ENCODE data around the gene DGKD.

Gene DGKD

DNA sequence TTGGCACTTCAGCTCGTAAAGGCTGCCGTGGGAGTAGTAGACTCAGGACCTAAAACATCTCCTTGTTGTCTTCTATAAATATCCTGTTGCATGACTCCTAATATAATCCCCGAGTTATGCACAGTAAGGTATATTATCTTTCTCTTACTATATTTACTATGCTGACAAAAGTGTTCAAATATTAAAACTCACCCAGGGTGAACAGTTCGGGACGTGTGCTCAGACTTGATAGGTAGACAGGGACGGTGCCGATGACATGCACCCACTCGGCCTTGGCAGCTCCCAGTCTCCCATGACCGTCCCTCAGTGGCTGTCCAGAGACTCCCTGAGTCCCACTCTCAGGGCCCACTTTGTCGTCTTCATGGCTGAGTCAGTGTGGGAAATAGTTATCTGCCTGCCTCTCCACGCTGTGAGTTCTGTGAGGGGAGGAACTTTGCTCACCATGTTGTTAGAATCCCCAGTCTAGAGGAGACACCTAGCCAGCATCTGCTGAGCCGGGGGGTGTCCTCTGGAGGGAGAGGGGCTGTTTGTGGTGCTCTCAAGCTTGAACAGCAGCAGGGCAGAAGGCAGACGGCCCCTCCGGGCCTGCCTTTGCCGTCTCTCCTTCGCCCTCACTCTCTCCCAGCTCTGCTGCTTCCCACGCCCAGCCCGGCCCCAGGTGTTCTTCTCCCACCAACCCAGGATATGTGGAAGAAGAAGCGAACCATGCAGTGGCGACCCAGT lies 75.0 kb downstream of the DGKD start:
- Histone ChIP-seq H3K36me3 (ENCODE audit: control insufficient read depth in 2 of 2, insufficient read depth in 2 of 2, low read length in 2 of 2) (peaks cover 0 to under 1% of the 10 kb centered on the region in 2 donors), H3K27ac (ENCODE audit: low read length) (no peak overlapping the region), H3K9ac (ENCODE audit: low read length in 2 of 2) (no peak overlapping the region), H3K9me3 (ENCODE audit: control insufficient read depth in 2 of 2, low read length in 2 of 2) (no peaks in the 10 kb centered on the region), H3K4me3 (ENCODE audit: low read length in 2 of 2) (no peak overlapping the region), H3K4me1 (ENCODE audit: control insufficient read depth, insufficient read depth, low read length) (no peaks in the 10 kb centered on the region), H3K27me3 (ENCODE audit: control insufficient read depth in 1 of 2, insufficient read depth in 2 of 2, low read length in 2 of 2) (no peaks in the 10 kb centered on the region)

DNA sequence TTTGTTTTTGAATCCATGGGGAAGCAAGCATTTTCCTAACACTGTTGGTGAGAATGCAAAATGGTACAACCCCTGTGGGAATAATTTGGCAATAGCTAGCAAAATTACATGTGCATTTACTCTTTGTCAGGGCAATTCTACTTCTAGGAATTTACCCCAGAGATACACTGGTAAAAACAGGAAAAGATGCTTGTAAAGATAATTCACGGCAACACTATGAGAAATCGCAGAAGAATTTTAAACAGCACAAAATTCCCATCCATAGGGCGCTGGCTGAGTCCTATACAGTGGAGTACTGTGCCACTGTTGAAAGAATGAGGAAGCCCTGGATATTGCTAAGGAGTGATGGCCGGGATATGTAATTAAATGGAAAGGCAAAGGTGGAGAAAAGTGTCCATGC lies 75.8 kb downstream of the DGKD start:
- no peak overlapping the region for H3K4me3 ChIP-seq (ENCODE audit: low read length in 2 of 2)
- peaks cover 0 to 7% of the 10 kb centered on the region in 2 donors for H3K36me3 ChIP-seq (ENCODE audit: control insufficient read depth in 2 of 2, insufficient read depth in 2 of 2, low read length in 2 of 2)
- H3K27ac ChIP-seq (ENCODE audit: low read length), result no peak overlapping the region
- no peak overlapping the region for H3K9ac ChIP-seq (ENCODE audit: low read length in 2 of 2)
- H3K4me1 ChIP-seq (ENCODE audit: control insufficient read depth, insufficient read depth, low read length), result no peaks in the 10 kb centered on the region
- H3K9me3 ChIP-seq (ENCODE audit: control insufficient read depth in 2 of 2, low read length in 2 of 2), result no peaks in the 10 kb centered on the region
- no peaks in the 10 kb centered on the region for H3K27me3 ChIP-seq (ENCODE audit: control insufficient read depth in 1 of 2, insufficient read depth in 2 of 2, low read length in 2 of 2)

DNA sequence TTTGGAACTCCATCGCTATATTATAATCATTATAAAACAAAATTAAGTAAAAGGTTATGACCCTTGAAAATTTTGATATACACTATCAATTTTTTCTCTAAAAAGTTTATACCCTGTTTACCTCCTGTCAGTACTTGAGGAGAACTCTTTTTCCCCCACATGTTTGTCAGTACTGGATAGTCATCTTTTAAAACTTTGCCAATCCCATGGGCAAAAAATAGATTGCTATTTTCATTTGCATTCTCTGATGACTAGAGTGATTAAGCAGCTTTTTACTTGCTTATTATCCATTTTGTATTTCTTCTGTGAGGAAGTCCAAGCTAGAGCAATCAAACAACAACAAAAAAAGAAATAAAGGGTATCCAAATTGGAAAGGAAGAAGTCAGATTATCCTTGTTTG lies 76.4 kb downstream of the DGKD start:
- Histone ChIP-seq H3K27ac (ENCODE audit: low read length) (no peak overlapping the region), H3K4me1 (ENCODE audit: control insufficient read depth, insufficient read depth, low read length) (no peaks in the 10 kb centered on the region), H3K4me3 (ENCODE audit: low read length in 2 of 2) (no peak overlapping the region), H3K9ac (ENCODE audit: low read length in 2 of 2) (no peak overlapping the region), H3K9me3 (ENCODE audit: control insufficient read depth in 2 of 2, low read length in 2 of 2) (no peaks in the 10 kb centered on the region), H3K36me3 (ENCODE audit: control insufficient read depth in 2 of 2, insufficient read depth in 2 of 2, low read length in 2 of 2) (peaks cover 3 to 7% of the 10 kb centered on the region in 2 donors), H3K27me3 (ENCODE audit: control insufficient read depth in 1 of 2, insufficient read depth in 2 of 2, low read length in 2 of 2) (no peaks in the 10 kb centered on the region)

DNA sequence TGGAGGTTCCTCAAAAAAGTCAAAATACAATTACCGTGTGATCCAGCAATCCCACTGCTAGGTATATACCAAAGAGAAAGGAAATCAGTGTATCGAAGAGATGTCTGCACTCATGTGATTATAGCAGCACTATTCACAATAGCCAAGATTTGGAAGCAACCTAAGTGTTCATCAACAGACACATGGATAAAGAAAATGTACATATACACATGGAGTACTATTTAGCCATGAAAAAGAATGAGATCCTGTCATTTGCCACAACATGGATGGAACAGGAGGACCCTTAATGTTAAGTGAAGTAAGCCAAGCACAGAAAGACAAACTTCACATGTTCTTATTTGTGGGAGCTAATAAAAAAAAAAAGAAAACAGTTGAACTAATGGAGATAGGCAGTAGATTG lies 78.7 kb downstream of the DGKD start:
- Histone ChIP-seq H3K4me1 (ENCODE audit: control insufficient read depth, insufficient read depth, low read length) (no peaks in the 10 kb centered on the region), H3K27me3 (ENCODE audit: control insufficient read depth in 1 of 2, insufficient read depth in 2 of 2, low read length in 2 of 2) (no peaks in the 10 kb centered on the region), H3K4me3 (ENCODE audit: low read length in 2 of 2) (no peak overlapping the region), H3K27ac (ENCODE audit: low read length) (no peak overlapping the region), H3K36me3 (ENCODE audit: control insufficient read depth in 2 of 2, insufficient read depth in 2 of 2, low read length in 2 of 2) (peaks cover 20 to 24% of the 10 kb centered on the region in 2 donors), H3K9me3 (ENCODE audit: control insufficient read depth in 2 of 2, low read length in 2 of 2) (no peaks in the 10 kb centered on the region), H3K9ac (ENCODE audit: low read length in 2 of 2) (no peak overlapping the region)

DNA sequence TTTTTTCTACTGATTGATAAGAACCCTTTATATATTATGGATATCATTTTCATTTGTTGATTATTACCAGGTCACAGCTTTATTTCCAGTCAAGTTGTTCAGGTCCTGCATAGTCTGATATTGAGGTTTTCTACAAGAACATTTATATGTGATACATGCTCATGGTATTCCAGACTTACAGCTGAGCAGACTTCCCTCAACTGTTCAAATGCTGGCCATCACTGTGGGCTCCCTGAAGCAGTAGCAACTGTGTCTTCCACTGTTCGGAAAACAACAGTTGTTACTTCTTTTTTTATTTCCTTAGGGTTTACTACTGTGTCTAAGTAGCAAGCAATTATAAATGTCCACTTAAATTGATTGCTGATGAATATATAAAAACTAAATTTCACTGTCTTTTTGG lies 79.5 kb downstream of the DGKD start:
- H3K36me3 ChIP-seq (ENCODE audit: control insufficient read depth in 2 of 2, insufficient read depth in 2 of 2, low read length in 2 of 2), result peaks cover 23 to 29% of the 10 kb centered on the region in 2 donors
- H3K27me3 ChIP-seq (ENCODE audit: control insufficient read depth in 1 of 2, insufficient read depth in 2 of 2, low read length in 2 of 2), result no peaks in the 10 kb centered on the region
- H3K9me3 ChIP-seq (ENCODE audit: control insufficient read depth in 2 of 2, low read length in 2 of 2), result no peaks in the 10 kb centered on the region
- no peak overlapping the region for H3K27ac ChIP-seq (ENCODE audit: low read length)
- H3K4me1 ChIP-seq (ENCODE audit: control insufficient read depth, insufficient read depth, low read length), result no peaks in the 10 kb centered on the region
- no peak overlapping the region for H3K9ac ChIP-seq (ENCODE audit: low read length in 2 of 2)
- no peak overlapping the region for H3K4me3 ChIP-seq (ENCODE audit: low read length in 2 of 2)

DNA sequence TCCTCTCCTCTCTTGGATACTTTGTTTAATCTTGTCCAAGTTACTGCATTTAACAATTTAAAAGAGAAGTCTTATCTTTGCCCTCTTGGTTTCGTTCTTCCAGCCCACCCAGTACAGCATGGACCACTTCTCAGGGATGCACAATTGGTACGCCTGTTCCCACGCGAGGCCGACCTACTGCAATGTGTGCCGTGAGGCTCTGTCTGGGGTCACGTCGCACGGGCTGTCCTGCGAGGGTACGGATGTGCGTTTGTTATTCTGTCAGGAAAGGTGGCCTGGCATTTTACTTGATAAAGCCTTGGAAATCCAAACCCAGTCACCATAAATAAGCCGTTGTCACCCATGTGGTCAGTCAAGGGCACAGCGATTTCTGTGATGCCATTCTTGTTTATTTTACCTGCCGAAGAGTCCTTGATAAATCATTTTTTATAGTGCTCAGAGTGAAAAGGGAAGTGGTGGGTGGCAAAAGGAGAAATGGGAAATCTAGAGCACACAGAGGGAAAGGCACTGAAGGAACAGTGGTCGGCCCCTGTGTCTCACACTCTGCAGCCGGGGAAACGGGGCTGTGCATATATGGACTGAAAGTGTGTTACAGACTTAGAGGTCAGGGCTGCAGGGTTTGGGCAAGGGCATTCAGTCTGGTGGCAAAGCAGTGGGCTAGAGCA lies 80.5 kb downstream of the DGKD start:
- H3K36me3 ChIP-seq (ENCODE audit: control insufficient read depth in 2 of 2, insufficient read depth in 2 of 2, low read length in 2 of 2), result peaks cover 27 to 33% of the 10 kb centered on the region in 2 donors
- H3K9me3 ChIP-seq (ENCODE audit: control insufficient read depth in 2 of 2, low read length in 2 of 2), result no peaks in the 10 kb centered on the region
- no peak overlapping the region for H3K4me3 ChIP-seq (ENCODE audit: low read length in 2 of 2)
- no peak overlapping the region for H3K27ac ChIP-seq (ENCODE audit: low read length)
- H3K4me1 ChIP-seq (ENCODE audit: control insufficient read depth, insufficient read depth, low read length), result no peaks in the 10 kb centered on the region
- H3K27me3 ChIP-seq (ENCODE audit: control insufficient read depth in 1 of 2, insufficient read depth in 2 of 2, low read length in 2 of 2), result no peaks in the 10 kb centered on the region
- no peak overlapping the region for H3K9ac ChIP-seq (ENCODE audit: low read length in 2 of 2)

DNA sequence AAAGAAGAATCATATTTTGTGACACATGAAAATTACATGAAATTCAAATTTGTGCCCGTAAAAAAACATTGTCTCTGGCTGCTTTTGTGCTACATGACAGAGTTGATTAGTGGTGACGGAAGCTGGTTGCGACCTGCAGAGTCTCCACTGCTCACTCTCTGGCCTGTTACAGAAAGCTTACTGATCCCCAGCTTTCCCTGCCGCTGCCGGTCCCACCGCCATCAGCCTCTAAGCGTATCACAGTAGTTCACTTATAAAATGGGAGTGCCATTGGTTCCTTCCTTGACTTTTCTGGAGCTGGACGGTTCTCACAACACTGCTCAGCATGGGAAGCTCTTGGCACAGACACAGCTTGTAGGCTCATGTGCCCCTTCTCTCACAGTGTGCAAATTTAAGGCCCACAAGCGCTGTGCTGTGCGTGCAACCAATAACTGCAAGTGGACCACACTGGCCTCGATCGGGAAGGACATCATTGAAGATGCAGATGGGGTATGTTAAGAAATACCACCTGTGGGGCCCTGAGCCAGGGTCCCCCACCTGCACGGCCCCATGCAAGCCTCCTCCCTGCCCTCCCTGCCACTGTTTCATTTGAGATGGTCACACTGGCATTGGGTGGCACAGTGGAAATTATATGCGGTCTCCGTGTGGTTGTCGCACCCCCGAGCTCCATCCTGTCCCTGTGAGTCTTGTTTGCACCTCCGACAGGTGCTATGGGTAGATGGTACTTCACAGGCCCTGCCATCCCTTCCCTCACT lies 81.3 kb downstream of the DGKD start:
- Histone ChIP-seq H3K4me1 (ENCODE audit: control insufficient read depth, insufficient read depth, low read length) (no peaks in the 10 kb centered on the region), H3K27ac (ENCODE audit: low read length) (no peak overlapping the region)

DNA sequence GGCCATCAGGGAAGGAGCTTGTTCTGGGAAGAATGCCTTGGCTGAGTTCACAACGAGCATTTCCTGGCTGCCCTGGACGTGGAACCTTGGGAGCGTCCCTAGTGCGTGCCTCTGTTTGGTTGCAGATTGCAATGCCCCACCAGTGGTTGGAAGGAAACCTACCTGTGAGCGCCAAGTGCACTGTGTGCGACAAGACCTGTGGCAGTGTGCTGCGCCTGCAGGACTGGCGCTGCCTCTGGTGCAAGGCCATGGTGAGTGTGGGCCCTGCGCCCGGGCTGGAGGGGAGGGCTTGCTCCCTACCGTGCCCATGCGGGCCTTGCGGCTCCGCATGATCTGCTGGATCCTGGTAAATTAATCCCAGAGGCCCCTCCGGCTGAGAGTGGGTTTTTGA lies 81.9 kb downstream of the DGKD start:
- H3K4me3 ChIP-seq (ENCODE audit: low read length in 2 of 2), result no peak overlapping the region
- no peaks in the 10 kb centered on the region for H3K9me3 ChIP-seq (ENCODE audit: control insufficient read depth in 2 of 2, low read length in 2 of 2)
- H3K9ac ChIP-seq (ENCODE audit: low read length in 2 of 2), result no peak overlapping the region
- H3K4me1 ChIP-seq (ENCODE audit: control insufficient read depth, insufficient read depth, low read length), result no peaks in the 10 kb centered on the region
- H3K36me3 ChIP-seq (ENCODE audit: control insufficient read depth in 2 of 2, insufficient read depth in 2 of 2, low read length in 2 of 2), result peaks cover 27 to 37% of the 10 kb centered on the region in 2 donors
- H3K27me3 ChIP-seq (ENCODE audit: control insufficient read depth in 1 of 2, insufficient read depth in 2 of 2, low read length in 2 of 2), result no peaks in the 10 kb centered on the region
- H3K27ac ChIP-seq (ENCODE audit: low read length), result no peak overlapping the region

More for the DNA sequence above, 81.3 kb downstream of the DGKD start:
- Histone ChIP-seq H3K4me3 (ENCODE audit: low read length in 2 of 2) (no peak overlapping the region), H3K9me3 (ENCODE audit: control insufficient read depth in 2 of 2, low read length in 2 of 2) (no peaks in the 10 kb centered on the region), H3K36me3 (ENCODE audit: control insufficient read depth in 2 of 2, insufficient read depth in 2 of 2, low read length in 2 of 2) (peaks cover 27 to 37% of the 10 kb centered on the region in 2 donors), H3K27me3 (ENCODE audit: control insufficient read depth in 1 of 2, insufficient read depth in 2 of 2, low read length in 2 of 2) (no peaks in the 10 kb centered on the region), H3K9ac (ENCODE audit: low read length in 2 of 2) (no peak overlapping the region)

DNA sequence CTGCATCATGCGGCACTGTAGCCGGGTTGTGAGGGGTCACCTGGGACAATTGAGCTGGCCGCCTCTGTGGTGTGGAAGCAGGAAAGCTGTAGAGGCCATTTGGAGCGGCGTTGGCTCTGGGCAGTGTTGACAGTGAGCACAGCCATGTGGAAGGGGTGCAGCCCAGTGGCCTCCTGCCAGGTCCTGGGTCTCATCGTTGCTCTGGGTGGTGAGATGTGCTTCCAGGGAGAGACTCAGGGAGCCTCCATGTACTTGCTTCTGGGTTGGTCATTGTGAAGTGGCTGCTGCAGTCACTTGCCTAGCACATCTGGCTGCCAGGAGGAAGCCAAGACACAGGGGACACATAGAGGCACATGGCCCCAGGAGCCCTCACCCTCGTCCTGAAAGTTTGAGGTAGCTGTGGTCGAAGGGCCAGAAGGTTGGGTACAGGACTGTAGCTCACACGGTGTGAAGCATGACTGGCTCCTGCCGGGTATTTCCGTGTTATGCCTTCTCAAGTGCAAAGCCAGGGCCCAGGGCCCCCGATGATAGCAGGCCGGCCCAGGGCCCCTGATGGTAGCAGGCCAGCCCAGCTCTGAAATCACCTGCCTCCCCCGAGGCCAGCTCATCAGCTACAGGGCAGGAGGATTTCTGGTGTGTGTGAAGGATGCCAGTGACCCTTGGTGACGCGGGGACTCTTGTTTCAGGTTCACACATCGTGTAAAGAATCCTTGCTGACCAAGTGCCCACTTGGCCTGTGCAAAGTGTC lies 82.6 kb downstream of the DGKD start:
- Histone ChIP-seq H3K4me1 (ENCODE audit: control insufficient read depth, insufficient read depth, low read length) (no peaks in the 10 kb centered on the region), H3K4me3 (ENCODE audit: low read length in 2 of 2) (no peak overlapping the region), H3K27me3 (ENCODE audit: control insufficient read depth in 1 of 2, insufficient read depth in 2 of 2, low read length in 2 of 2) (no peaks in the 10 kb centered on the region), H3K9ac (ENCODE audit: low read length in 2 of 2) (no peak overlapping the region), H3K27ac (ENCODE audit: low read length) (no peak overlapping the region), H3K36me3 (ENCODE audit: control insufficient read depth in 2 of 2, insufficient read depth in 2 of 2, low read length in 2 of 2) (peaks cover 28 to 37% of the 10 kb centered on the region in 2 donors), H3K9me3 (ENCODE audit: control insufficient read depth in 2 of 2, low read length in 2 of 2) (no peaks in the 10 kb centered on the region)

DNA sequence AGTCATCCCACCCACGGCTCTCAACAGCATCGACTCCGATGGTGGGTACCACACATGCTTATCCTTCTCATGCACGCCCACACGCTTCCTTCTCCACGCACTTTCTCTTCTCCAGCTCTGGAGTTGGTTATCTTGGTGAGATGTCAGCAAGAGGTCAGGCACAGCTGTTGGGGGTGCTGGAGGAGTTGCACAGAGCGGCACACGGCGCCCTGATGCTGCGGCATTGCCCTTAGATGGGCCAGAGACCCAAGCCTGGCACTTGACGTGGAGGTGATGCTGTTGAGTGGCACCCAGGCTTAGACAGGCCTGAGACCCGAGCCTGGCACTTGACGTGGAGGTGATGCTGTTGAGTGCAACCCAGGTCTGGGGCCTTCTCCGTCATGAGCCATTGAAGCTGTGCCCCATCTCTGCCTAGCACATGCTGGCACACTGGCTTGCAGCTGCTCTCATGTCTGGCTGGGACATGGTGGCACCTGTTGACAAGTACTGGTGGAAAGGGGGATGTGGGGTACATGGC lies 83.2 kb downstream of the DGKD start:
- no peaks in the 10 kb centered on the region for H3K4me1 ChIP-seq (ENCODE audit: control insufficient read depth, insufficient read depth, low read length)
- H3K27ac ChIP-seq (ENCODE audit: low read length), result no peak overlapping the region
- peaks cover 29 to 37% of the 10 kb centered on the region in 2 donors for H3K36me3 ChIP-seq (ENCODE audit: control insufficient read depth in 2 of 2, insufficient read depth in 2 of 2, low read length in 2 of 2)
- no peaks in the 10 kb centered on the region for H3K9me3 ChIP-seq (ENCODE audit: control insufficient read depth in 2 of 2, low read length in 2 of 2)
- H3K27me3 ChIP-seq (ENCODE audit: control insufficient read depth in 1 of 2, insufficient read depth in 2 of 2, low read length in 2 of 2), result no peaks in the 10 kb centered on the region
- no peak overlapping the region for H3K4me3 ChIP-seq (ENCODE audit: low read length in 2 of 2)
- H3K9ac ChIP-seq (ENCODE audit: low read length in 2 of 2), result no peak overlapping the region
